Liver (tissue), 3 donors: Measurements from ENCODE around the gene PYGO2.

Source experiments
- EGR1 ChIP-seq, 2 donors: IDR thresholded peaks; 2 replicates each; pipeline ENCODE4 v1.6.1; 2016 to 2018; ENCODE audit warnings: antibody characterized with exemption in 2 of 2, low read depth in 2 of 2
- FOXA2 ChIP-seq: IDR thresholded peaks from 2 replicates; pipeline ENCODE4 v1.6.1; 2016; ENCODE audit warnings: antibody characterized with exemption
- GABPA ChIP-seq, 2 donors: IDR thresholded peaks in 1 of 2; conservative IDR thresholded peaks in 1 of 2; 2 replicates each; pipeline ENCODE4 v1.6.1; 2016; ENCODE audit warnings: antibody characterized with exemption in 2 of 2, mild to moderate bottlenecking in 1 of 2, moderate library complexity in 1 of 2
- JUND ChIP-seq, 2 donors: IDR thresholded peaks; 2 replicates each; pipeline ENCODE4 v1.6.1; 2016; ENCODE audit warnings: antibody characterized with exemption in 2 of 2
- RAD21 ChIP-seq, 2 donors: IDR thresholded peaks; 2 replicates each; pipeline ENCODE4 v1.6.1; 2016; ENCODE audit warnings: antibody characterized with exemption in 2 of 2, mild to moderate bottlenecking in 2 of 2
- RXRA ChIP-seq, 2 donors: IDR thresholded peaks; 2 replicates each; pipeline ENCODE4 v1.6.1; 2017 to 2018; ENCODE audit warnings: antibody characterized with exemption in 2 of 2, mild to moderate bottlenecking in 1 of 2
- TAF1 ChIP-seq: conservative IDR thresholded peaks from 2 replicates; pipeline ENCODE4 v1.6.1; 2016; ENCODE audit warnings: antibody characterized with exemption, mild to moderate bottlenecking
- YY1 ChIP-seq: IDR thresholded peaks from 2 replicates; pipeline ENCODE4 v1.6.1; 2016; ENCODE audit warnings: antibody characterized with exemption, mild to moderate bottlenecking
- TF ChIP-seq, protein P1 (sequence below): IDR thresholded peaks from 2 replicates; pipeline ENCODE4 v1.6.1; 2016; ENCODE audit warnings: antibody characterized with exemption
- TF ChIP-seq, protein P2 (sequence below): fragments of 150-350 bp; IDR thresholded peaks from 2 replicates; pipeline ENCODE4 v1.5.1; 2017; ENCODE audit warnings: improper control_type of control experiment, low read depth, low read length; ENCODE audit not compliant: missing input control
- TF ChIP-seq, protein P3 (sequence below): IDR thresholded peaks from 2 replicates; pipeline ENCODE4 v1.6.1; 2016; ENCODE audit warnings: antibody characterized with exemption
- TF ChIP-seq, protein P4 (sequence below): IDR thresholded peaks from 2 replicates; pipeline ENCODE4 v1.6.1; 2016; ENCODE audit warnings: antibody characterized with exemption, mild to moderate bottlenecking
- donor health status: healthy.
- donor health status: healthy.

DNA sequence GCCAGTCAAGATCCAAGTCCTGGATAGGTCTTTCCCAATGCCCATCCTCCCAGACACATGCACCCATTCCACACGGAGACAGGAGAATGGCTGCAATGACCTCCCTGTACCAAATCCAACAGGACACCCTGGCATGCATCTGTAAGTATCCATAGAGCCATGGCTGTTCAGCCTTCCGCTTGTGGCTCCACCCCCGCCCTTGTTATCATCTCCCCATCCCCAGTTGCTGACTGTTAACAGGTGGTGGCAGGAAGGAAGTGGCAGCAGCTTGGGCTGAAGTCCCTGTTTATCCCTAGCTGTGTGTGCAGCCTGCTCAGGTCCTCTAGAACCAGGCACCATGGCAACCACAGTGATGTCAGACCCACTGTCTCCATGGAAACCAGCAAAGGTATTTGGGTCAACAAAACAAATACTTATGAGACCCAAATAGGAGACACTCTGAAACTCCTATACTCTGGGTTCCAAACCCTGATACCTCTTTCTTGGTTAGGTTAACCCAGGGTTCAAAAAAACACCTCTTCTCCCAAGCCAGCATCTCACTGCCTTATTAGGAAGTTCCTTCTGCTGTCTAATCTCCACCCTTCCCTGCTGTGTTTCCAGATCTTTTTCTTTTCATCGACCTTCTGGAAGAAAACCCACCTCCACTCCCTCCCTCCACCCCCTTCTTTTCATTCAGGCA is 6.4 kb downstream of the PYGO2 start:
- TF ChIP-seq, protein P1, sequence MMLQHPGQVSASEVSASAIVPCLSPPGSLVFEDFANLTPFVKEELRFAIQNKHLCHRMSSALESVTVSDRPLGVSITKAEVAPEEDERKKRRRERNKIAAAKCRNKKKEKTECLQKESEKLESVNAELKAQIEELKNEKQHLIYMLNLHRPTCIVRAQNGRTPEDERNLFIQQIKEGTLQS, result no peak
- TF ChIP-seq JUND (IDR thresholded peaks at IDR 0.05) (no peak), GABPA (IDR thresholded peaks at IDR 0.05 in 1 of 2, conservative IDR thresholded peaks at IDR 0.05 in 1 of 2) (no peak), EGR1 (IDR thresholded peaks at IDR 0.05; ENCODE audit: low read depth in 2 of 2) (no peak), FOXA2 (no peak), TAF1 (no peak), YY1 (no peak), RAD21 (IDR thresholded peaks at IDR 0.05) (no peak), RXRA (IDR thresholded peaks at IDR 0.05) (no peak)
- TF ChIP-seq, protein P2, sequence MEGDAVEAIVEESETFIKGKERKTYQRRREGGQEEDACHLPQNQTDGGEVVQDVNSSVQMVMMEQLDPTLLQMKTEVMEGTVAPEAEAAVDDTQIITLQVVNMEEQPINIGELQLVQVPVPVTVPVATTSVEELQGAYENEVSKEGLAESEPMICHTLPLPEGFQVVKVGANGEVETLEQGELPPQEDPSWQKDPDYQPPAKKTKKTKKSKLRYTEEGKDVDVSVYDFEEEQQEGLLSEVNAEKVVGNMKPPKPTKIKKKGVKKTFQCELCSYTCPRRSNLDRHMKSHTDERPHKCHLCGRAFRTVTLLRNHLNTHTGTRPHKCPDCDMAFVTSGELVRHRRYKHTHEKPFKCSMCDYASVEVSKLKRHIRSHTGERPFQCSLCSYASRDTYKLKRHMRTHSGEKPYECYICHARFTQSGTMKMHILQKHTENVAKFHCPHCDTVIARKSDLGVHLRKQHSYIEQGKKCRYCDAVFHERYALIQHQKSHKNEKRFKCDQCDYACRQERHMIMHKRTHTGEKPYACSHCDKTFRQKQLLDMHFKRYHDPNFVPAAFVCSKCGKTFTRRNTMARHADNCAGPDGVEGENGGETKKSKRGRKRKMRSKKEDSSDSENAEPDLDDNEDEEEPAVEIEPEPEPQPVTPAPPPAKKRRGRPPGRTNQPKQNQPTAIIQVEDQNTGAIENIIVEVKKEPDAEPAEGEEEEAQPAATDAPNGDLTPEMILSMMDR, result no peak
- TF ChIP-seq, protein P3, sequence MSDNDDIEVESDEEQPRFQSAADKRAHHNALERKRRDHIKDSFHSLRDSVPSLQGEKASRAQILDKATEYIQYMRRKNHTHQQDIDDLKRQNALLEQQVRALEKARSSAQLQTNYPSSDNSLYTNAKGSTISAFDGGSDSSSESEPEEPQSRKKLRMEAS, result no peak
- TF ChIP-seq, protein P4, sequence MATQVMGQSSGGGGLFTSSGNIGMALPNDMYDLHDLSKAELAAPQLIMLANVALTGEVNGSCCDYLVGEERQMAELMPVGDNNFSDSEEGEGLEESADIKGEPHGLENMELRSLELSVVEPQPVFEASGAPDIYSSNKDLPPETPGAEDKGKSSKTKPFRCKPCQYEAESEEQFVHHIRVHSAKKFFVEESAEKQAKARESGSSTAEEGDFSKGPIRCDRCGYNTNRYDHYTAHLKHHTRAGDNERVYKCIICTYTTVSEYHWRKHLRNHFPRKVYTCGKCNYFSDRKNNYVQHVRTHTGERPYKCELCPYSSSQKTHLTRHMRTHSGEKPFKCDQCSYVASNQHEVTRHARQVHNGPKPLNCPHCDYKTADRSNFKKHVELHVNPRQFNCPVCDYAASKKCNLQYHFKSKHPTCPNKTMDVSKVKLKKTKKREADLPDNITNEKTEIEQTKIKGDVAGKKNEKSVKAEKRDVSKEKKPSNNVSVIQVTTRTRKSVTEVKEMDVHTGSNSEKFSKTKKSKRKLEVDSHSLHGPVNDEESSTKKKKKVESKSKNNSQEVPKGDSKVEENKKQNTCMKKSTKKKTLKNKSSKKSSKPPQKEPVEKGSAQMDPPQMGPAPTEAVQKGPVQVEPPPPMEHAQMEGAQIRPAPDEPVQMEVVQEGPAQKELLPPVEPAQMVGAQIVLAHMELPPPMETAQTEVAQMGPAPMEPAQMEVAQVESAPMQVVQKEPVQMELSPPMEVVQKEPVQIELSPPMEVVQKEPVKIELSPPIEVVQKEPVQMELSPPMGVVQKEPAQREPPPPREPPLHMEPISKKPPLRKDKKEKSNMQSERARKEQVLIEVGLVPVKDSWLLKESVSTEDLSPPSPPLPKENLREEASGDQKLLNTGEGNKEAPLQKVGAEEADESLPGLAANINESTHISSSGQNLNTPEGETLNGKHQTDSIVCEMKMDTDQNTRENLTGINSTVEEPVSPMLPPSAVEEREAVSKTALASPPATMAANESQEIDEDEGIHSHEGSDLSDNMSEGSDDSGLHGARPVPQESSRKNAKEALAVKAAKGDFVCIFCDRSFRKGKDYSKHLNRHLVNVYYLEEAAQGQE, result no peak
